ENCODE results near the gene YES1. TPM values are rescaled to one million over a fixed set of nuclear protein-coding genes. Genes with fewer than 3 reads are reported as not detected.

Gene YES1
- total RNA-seq, 6 experiments from 2014 or later: 30.6 to 57.8 (median 46.5) TPM

DNA sequence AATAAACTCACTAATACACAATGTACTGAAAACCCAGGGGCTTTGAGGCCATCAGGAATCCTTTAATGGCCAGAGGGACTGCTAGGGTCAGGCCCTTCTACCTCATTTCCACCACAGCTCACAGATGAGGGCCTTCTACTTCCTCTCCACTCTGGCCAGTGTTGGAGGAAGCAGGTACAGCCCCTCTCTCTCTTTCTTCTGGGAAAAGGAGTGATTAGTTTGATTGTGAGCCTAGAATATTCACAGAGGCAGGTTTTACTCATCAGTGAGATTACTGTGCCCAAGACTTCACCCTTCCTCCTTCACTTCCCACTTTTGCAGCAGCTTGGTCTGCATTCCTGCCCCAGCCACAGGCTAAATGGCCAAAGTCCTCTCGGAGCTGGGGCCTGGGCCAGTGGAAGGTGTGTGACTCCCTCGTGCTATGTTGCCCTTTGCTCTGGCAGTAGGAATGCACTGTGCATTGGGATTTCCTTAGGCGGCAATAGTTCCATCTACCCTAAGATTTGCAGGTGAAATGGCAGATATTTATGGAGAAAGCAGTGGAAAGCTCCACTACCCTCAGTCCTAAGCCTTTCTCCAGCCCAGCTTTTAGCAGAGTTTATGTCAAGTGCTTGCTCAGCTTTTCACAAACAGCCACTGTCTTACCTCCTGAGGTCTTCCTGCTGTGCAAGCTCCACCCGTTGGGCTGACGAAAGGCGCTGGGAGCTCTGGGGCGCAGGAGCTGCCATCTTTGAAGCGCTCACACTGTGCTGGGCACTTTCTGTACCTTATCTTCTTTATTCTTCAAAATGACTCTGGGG, 36.2 kb upstream of the YES1 start:
- Mint-ChIP-seq H3K9me3 (no peaks in the 10 kb centered on the region), H3K36me3 (ENCODE audit: low read depth) (no peaks in the 10 kb centered on the region), H3K27me3 (ENCODE audit: insufficient read depth) (peaks cover 5% of the 10 kb centered on the region), H3K27ac (no peak overlapping the region), H3K4me1 (ENCODE audit: low read depth) (peaks cover 20% of the 10 kb centered on the region), H3K4me3 (no peak overlapping the region)
- TF ChIP-seq, protein P1, sequence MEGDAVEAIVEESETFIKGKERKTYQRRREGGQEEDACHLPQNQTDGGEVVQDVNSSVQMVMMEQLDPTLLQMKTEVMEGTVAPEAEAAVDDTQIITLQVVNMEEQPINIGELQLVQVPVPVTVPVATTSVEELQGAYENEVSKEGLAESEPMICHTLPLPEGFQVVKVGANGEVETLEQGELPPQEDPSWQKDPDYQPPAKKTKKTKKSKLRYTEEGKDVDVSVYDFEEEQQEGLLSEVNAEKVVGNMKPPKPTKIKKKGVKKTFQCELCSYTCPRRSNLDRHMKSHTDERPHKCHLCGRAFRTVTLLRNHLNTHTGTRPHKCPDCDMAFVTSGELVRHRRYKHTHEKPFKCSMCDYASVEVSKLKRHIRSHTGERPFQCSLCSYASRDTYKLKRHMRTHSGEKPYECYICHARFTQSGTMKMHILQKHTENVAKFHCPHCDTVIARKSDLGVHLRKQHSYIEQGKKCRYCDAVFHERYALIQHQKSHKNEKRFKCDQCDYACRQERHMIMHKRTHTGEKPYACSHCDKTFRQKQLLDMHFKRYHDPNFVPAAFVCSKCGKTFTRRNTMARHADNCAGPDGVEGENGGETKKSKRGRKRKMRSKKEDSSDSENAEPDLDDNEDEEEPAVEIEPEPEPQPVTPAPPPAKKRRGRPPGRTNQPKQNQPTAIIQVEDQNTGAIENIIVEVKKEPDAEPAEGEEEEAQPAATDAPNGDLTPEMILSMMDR (IDR thresholded peaks at IDR 0.05): no peak
- no peak for DNase-seq

DNA sequence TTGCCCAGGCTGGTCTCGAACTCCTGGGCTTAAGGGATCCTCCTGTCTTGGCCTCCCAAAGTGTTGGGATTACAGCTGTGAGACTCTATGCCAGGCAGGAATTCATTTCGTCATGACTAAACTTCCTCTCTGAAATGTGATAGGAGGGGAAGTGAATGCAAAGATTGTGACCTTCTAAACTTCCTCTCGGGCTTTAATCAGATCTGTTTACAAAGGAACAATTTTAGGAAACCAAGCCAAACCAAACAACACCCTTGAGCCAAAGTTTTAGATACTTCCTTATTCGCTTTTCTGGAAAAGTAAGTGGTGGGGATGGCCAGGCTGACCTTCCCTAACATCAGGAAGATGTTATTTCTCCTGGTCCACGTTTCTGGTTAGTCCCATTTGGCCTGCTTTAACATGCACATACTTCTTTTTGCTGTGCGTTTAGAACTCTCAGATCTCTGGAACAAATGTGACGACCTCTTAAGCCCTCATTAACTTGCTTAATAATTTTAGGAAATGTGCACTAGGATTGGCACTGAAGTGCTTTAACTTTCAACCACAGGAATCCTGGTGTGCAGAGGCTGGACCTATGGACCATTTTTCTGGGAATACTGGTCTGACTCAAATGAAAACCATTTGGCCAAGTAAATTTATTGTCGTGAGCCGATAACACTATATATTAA, 33.2 kb upstream of the YES1 start:
- Mint-ChIP-seq H3K27ac (peak overlapping the region; percentile 70), H3K4me3 (peak overlapping the region; percentile 38; the same call in 1 of the 2 replicates), H3K27me3 (ENCODE audit: insufficient read depth) (peaks cover 5% of the 10 kb centered on the region), H3K36me3 (ENCODE audit: low read depth) (no peaks in the 10 kb centered on the region), H3K9me3 (no peaks in the 10 kb centered on the region), H3K4me1 (ENCODE audit: low read depth) (peaks cover 39% of the 10 kb centered on the region)
- DNase-seq: peak; percentile 47
- TF ChIP-seq, protein P1 (IDR thresholded peaks at IDR 0.05): no peak

DNA sequence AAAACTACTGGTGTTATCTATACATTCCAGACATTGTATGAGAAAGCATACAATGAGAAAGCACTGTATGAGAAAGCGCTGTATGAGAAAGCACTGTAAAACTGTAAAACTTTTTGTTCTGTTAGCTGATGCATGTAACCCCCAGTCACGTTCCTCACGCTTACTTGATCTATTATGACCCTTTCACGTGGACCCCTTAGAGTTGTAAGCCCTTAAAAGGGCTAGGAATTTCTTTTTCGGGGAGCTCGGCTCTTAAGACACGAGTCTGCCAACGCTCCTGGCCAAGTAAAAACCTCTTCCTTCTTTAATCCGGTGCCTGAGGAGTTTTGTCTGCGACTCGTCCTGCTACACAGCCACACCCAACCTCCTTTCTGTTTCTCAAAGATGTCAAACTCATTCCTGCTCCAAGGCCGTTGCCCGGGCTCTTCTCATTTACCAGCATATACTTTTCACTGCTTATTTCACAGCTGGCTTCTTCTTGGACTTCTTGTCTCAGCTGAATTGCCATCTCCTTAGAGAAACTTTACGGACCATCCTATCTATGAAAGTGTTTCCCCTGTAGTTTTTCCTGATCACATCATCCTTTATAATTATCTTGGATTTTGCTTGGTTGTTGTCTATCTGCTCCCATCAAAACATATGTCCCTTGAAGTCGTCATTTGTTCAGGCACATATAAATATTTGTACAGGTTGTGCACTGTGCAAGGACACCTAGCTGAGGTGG, 29.8 kb upstream of the YES1 start:
- no peak for DNase-seq
- Mint-ChIP-seq H3K9me3 (no peaks in the 10 kb centered on the region), H3K4me3 (no peak overlapping the region), H3K4me1 (ENCODE audit: low read depth) (peaks cover 56% of the 10 kb centered on the region), H3K27me3 (ENCODE audit: insufficient read depth) (no peaks in the 10 kb centered on the region; the same call in none of the 2 replicates), H3K27ac (no peak overlapping the region), H3K36me3 (ENCODE audit: low read depth) (no peaks in the 10 kb centered on the region)
- TF ChIP-seq, protein P1 (IDR thresholded peaks at IDR 0.05): no peak

DNA sequence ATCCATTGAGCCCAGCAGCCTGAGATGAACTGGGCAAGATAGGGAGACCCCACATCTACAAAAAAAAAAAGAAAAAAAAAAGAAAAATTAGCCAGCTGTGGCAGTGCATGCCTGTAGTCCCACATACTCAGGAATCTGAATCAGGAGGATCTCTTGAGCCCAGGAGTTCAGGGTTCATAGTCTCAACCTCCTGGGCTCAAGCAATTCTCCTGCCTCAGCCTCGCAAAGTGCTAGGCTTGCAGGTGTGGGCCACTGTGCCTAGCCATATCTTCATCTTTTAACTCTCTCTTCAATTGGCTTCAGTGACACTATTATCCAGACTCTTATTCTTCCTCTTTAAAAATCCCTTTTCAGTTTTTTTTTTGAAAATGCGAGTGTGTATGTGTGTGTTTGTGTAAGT, 28.5 kb upstream of the YES1 start:
- no peaks in the 10 kb centered on the region for H3K36me3 Mint-ChIP-seq (ENCODE audit: low read depth)
- TF ChIP-seq, protein P1 (IDR thresholded peaks at IDR 0.05): no peak
- peaks cover 50% of the 10 kb centered on the region for H3K4me1 Mint-ChIP-seq (ENCODE audit: low read depth)
- no peak overlapping the region; the same call in 1 of the 2 replicates for H3K4me3 Mint-ChIP-seq
- no peaks in the 10 kb centered on the region; the same call in none of the 2 replicates for H3K27me3 Mint-ChIP-seq (ENCODE audit: insufficient read depth)
- H3K9me3 Mint-ChIP-seq: no peaks in the 10 kb centered on the region
- no peak for DNase-seq
- peak overlapping the region; percentile 43; the same call in 1 of the 2 replicates for H3K27ac Mint-ChIP-seq

DNA sequence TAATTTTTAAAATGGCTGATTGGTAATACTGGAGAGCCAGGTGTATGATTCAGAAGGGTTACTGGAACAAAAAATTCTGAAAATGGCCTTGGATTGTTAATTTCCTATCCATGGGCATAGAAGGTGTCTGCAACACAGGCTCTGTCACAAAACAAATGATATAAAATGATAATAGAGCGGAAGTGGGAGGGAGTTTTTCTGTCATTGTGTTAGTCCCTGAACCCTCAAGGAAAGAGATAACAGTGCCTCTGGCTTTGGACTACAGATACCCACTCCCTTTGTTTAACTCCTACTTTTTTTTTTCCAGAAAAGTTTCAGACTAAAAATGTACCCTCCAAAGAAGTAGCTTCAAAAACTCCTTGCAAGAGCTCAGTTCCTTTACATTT, 28.0 kb upstream of the YES1 start:
- Mint-ChIP-seq H3K4me1 (ENCODE audit: low read depth) (peaks cover 45% of the 10 kb centered on the region), H3K27me3 (ENCODE audit: insufficient read depth) (no peaks in the 10 kb centered on the region; the same call in none of the 2 replicates), H3K4me3 (no peak overlapping the region)

More for the DNA sequence above, 28.0 kb upstream of the YES1 start:
- Mint-ChIP-seq H3K9me3 (no peaks in the 10 kb centered on the region), H3K36me3 (ENCODE audit: low read depth) (no peaks in the 10 kb centered on the region), H3K27ac (peak overlapping the region; percentile 61; the same call in 1 of the 2 replicates)
- TF ChIP-seq, protein P1 (IDR thresholded peaks at IDR 0.05): no peak
- DNase-seq: no peak
